HG02884 (cell line): ENCODE measurements around the gene TACO1.
A peak's percentile ranks its signal among the peaks of the same experiment; 100 is the strongest.

Experiments used
- ATAC-seq: cut with Tn5 transposase; IDR thresholded peaks from one replicate; pipeline ENCODE4 v1.9.1; 2021; ENCODE audit warnings: mild to moderate bottlenecking, moderate library complexity; ENCODE audit not compliant: unreplicated experiment

The TACO1 gene

DNA sequence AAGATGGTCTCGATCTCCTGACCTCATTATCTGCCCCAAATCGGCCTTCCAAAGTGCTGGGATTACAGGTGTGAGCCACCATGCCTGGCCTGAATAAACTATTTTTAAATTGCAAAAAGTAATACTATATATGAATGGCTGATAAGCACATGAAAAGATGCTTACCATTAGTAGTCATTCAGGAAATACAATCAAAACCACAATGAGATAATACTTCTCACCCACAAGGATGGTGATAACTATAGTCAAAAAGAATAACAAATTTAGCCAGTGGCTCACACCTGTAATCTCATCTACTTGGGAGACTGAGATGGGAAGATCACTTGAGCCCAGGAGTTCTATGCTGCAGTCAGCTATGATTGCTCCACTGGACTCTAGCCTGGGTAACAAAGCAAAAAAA lies 2.4 kb upstream of the TACO1 start:
- ATAC-seq = no peak

DNA sequence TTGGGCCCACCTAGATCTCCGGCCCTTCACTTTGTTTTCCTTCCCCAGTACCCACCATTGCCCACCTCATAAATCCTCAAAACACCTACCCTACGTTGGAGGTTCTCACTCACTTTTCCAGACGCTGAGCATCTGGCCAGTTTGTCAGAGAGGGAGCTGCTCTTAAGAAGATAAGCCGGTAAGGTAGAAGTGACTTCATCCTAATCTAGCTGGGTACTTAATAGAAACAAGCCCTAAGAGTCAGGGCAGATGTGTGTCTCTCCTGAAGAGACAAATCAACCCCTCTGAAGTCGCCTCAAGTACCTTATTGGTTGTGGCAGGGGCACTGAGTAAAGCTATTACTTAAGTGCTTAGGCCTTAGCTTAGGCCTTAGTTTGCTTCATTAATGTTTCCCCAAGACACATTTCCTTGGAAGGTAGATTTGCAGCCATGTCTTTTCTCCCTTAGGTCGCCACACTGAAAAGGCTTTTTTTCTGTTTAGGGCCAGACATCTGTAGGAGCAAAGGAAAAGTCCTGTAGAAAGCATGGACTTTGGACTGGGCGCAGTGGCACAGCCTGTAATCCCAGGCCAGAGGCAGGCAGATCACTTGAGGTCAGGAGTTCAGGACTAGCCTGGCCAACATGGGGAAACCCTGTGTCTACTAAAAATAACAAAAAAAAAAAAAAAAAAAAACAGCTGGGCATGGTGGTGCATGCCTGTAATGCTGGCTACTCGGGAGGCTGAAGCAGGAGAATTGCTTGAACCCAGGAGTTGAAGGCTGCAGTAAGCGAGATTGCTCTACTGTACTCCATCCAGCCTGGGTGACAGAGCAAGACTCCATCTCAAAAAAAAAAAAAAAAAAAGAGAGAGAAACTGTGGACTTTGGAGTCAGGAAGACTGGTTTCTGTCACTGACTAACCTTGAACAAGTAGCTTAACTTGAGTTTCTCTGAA lies 1.0 kb downstream of the TACO1 start:
- no peak for ATAC-seq

DNA sequence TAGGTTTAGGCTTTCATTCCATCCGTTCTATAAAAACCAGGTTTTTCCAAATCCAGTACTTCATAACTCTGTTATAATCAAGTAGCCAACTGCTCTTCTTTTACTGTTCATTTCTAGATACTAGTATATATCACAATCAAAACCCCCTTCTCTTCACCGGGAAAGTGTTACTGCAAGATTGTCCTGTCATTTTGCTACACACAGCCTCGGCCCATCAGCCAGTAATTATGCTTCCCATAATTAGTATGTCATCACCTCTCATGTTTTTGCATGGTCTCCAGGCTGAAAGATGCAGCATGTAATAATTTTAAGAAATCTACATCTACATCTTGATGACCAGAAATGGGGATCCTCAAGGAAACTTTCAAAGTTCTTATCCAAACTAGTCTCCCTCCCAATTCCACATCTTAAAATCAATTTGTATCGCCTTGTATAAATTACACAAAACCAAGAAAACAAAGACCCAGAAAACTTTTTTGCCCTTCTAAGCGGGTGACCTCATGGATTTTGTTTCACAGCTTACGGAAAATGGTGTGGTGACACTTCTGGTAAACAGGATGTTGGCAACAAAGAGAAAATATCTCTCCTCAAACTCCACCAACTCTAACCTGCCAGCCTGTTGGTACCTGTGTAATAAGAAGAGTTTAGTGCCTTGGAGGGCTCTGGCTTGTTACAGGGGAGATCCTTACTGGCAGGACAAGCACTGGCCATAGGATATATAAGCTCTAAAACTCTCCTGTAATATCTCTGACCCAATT lies 9.3 kb downstream of the TACO1 start:
- no peak for ATAC-seq

DNA sequence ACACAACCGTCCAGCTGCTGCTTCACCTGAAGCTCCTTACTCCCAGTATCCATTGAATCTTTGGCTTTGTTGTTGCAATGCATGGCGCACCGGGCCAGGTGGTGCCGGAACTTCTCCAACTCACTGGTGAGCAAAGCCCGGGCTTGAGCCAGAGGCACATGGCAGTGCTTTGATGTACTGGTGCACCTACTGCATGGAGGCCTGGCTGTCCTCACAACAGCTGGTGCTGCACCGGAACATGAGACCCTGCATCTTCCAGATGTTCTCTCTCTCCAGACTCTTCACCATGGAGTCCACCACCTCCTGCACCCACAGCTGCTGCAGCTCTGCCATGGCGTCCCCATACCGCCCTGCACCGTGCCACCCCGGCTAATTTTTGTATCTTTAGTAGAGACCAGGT lies 10.2 kb downstream of the TACO1 start:
- ATAC-seq = no peak

DNA sequence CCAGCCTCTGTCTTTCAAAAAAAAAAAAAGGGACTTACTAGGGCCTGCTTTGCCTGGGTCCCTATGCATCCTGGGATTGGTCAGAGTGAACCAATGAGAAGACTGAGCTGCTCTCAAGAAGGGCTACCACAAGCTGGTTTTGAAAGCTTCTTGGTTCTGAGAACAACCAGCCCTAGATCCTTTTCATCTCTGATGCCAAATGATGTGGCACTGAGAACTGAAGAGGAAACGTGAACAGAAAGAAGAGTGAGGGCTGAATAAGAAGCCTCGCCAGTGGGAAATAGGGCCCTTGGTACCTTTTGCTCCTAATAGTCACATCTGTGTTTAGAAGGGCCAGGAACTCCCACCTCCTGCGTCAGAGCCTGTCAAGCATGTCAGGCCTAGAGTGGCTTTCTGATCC lies 10.7 kb downstream of the TACO1 start:
- no peak for ATAC-seq

DNA sequence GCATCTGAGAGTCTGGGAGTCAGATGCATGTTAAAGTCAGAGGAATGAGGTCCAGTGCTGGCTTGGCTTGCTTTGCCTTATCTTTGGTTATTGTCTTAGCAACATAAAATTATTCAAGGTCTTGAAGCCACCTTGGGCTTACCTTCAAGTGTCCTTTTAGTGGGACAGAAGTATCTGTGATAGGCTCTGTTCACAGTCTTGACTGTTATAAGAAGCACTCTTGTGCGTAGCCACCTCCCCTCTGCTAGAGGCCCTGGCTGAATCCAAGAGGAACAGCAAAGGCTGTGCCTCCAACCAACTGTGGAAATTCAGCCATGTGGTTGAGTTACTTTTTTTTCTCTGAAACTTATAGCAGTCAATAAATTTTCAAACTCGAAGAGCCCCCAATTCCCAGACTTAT lies 13.0 kb downstream of the TACO1 start:
- ATAC-seq = no peak

- no peak for ATAC-seq
Observed at GRCh38 chr17:63621229-63621683, 20.6 kb downstream of the TACO1 start.

GRCh38 chr17:63621684-63622573 lies 21.2 kb downstream of the TACO1 start, which contains the start of gene MAP3K3:
Gene MAP3K3, plus strand, starts transcription at chr17:63622417. Its CDS starts 343 bp downstream, at chr17:63622760.
- ATAC-seq = peak; percentile 85

GRCh38 chr17:63622574-63623390 lies 22.1 kb downstream of the TACO1 start:
- ATAC-seq = no peak

DNA sequence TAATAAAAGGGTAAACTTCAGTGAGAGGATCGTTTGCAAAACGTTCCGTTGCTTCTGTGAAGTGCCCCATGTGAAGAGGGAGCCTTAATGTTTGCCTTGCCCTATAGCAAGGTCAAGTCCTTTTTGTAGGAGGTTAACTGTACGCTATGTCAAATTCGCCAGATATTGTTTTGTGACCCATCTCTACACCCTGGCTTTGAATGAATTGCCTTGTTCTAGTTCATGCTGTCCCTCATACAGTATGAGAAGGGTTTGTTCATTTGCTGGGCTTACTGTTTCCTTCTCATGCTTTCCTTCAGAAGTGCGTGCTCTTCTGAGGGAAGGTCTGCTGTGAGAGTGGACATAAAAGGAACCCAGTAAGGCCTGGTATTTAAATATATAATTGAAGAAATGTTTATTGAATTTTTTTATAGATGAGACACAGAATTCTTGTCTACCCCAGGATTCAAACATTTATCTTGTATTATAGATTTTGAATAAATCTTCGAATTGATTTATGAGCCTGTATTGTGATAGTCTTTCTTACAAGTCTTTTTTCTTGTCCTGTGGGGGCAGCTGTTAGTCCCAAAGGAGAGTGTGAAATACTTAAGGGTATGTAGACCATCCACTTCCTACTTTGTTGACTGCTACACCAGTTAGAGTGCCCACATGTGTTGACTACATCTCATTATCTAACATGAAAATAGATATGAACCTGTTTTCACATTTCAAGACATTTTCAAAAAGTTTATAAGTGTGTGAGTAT lies 23.3 kb downstream of the TACO1 start:
- no peak for ATAC-seq

DNA sequence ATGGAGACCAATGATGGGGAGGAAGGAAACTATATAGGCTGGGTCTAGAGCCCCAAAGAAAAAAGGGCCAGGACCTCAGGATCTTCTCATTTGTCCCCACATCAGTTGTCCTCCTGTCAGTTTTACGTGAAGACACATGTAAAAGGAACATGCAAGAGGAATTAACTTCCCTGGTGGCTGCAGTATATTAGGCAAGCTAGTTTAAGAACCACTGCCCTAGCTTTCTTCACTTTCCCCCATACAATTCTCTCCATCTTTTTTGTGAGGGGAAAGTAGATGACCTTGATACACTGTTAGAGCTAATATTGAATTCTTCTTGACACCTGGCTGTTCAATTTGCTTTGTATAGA lies 23.8 kb downstream of the TACO1 start:
- no peak for ATAC-seq

DNA sequence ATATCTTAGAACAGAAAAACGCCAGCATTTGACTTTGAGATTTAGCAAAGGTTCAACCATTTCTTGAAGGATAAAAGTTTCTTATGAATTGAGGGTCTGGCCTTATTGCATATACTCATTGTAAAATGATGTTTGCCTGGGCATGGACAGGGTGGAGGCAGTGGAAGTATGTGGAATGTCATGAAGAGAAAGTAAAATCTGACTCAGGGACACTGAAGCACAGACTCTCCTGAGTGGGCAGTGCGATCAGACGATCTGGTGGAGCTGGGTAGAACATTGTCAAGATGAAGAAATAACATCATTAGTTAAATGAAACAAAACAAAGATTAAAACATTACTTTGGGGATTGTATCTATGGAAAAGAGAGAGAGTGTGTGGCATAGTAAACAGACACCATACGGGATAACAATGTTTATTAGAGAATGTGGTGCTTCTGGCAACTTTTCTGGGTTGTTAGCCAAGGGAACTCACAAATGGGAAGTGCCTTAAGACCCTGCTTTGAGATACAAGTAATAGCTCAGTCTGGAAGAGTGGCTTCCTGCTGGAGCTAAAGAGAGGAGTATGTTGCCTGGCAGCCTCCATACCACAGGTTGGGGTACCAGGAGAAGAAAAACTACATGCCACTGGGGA lies 26.0 kb downstream of the TACO1 start:
- ATAC-seq = no peak

GRCh38 chr17:63629627-63630026 lies 28.9 kb downstream of the TACO1 start:
- ATAC-seq = no peak

- no peak for ATAC-seq
Observed at GRCh38 chr17:63631062-63631461, 30.4 kb downstream of the TACO1 start.

DNA sequence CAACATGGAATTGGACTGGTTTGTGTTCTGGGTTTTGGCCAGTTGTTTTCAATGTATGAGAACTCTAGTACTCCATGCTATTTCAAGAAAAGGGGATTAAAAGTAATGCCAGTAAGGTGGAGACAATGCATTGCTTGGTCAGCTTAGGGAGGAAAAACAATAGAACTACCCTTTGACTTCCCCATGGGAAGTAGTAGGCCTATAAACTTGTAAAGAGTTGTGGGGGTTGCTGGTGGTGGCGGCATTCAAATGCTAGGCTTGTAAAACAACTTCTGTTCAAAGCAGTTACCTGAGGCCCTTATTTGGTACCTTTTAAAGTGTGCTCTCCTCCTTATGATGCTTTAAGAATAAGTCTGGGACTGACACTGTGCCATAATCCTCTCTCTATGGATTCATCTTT lies 30.9 kb downstream of the TACO1 start:
- no peak for ATAC-seq

GRCh38 chr17:63633742-63634141 lies 33.0 kb downstream of the TACO1 start:
- no peak for ATAC-seq

DNA sequence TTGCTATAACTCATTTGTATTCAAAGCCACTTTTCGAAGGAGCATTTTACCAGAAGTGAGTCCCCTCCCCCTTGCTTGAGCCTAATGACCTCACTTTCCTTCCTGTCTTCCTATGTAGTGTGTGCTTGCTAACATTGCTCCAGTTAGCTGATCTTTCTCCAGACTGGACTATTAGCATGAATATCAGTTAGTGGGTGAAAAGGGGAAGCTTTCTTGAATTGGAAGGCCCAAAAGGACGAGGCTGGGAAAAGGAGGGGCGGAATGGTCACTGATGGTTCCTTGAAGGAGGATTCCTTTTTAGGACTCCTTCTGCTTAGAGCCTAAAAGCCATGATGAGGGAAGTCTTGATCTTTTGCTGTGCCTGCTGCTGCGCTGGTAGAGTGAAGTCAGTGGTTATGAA lies 33.5 kb downstream of the TACO1 start:
- ATAC-seq = no peak

GRCh38 chr17:63634816-63635215 lies 34.1 kb downstream of the TACO1 start:
- no peak for ATAC-seq

GRCh38 chr17:63635290-63635689 lies 34.6 kb downstream of the TACO1 start:
- ATAC-seq = no peak
